IMR-90 (cell line): Measurements from ENCODE around the gene VPS39. TPM values are rescaled to one million over a fixed set of nuclear protein-coding genes. Genes with fewer than 3 reads are reported as not detected.

Source experiments
- ATAC-seq: fragments of 200-7000 bp; cut with Tn5 transposase; 2 replicates; pipeline ENCODE4 v1.9.1; 2020; ENCODE audit warnings: low read depth, mild to moderate bottlenecking, moderate library complexity
- BruUV-seq: library from RNA; stranded (reverse); fragments of 400-500 nt; replicated peaks from 2 replicates; lab custom pipeline; 2021; lab: Mats Ljungman, UMichigan
- CTCF ChIA-PET: fragments of 300-600 bp; formaldehyde crosslinking; extraction: SDS; loops from one replicate; lab custom pipeline; 2021; ENCODE audit warnings: antibody characterized with exemption; lab: Yijun Ruan, JAX
- POLR2A ChIA-PET: fragments of 300-600 bp; sonication (Branson Sonifier 250); formaldehyde crosslinking; loops from one replicate; lab custom pipeline; 2022; ENCODE audit warnings: antibody characterized with exemption; ENCODE audit not compliant: unreplicated experiment; lab: Charles Lee
- DNase-seq: peaks from one replicate; pipeline ENCODE4 v3.0.0; 2013
- H2AFZ ChIP-seq: replicated peaks from 2 replicates; pipeline ENCODE3; 2013; ENCODE audit warnings: low read length, mild to moderate bottlenecking; ENCODE audit not compliant: poor library complexity
- H2AK5ac ChIP-seq: 2 replicates; pipeline ENCODE4 v1.6.1; 2013; ENCODE audit warnings: low read depth, low read length, inconsistent platforms
- H2AK9ac ChIP-seq: replicated peaks from 2 replicates; pipeline ENCODE3; 2013; ENCODE audit warnings: mild to moderate bottlenecking, low read depth, low read length, moderate library complexity; ENCODE audit not compliant: poor library complexity
- H2BK120ac ChIP-seq: 2 replicates; pipeline ENCODE4 v1.6.1; 2013; ENCODE audit warnings: low read depth, low read length, inconsistent platforms
- H2BK15ac ChIP-seq: 3 replicates; pipeline ENCODE4 v1.6.1; 2013; ENCODE audit warnings: low read depth, low read length, inconsistent platforms
- H2BK20ac ChIP-seq: 2 replicates; pipeline ENCODE4 v1.6.1; 2013; ENCODE audit warnings: low read depth, mild to moderate bottlenecking, inconsistent platforms, low read length, moderate library complexity
- H2BK5ac ChIP-seq: 2 replicates; pipeline ENCODE4 v1.6.1; 2013; ENCODE audit warnings: mild to moderate bottlenecking, low read depth, low read length, inconsistent platforms; ENCODE audit not compliant: poor library complexity, severe bottlenecking
- H3K14ac ChIP-seq: replicated peaks from 2 replicates; pipeline ENCODE4 v1.6.1; 2013; ENCODE audit warnings: low read depth, low read length, inconsistent platforms
- H3K18ac ChIP-seq: 2 replicates; pipeline ENCODE4 v1.6.1; 2013; ENCODE audit warnings: low read depth, low read length, control low read depth
- H3K23ac ChIP-seq: 2 replicates; pipeline ENCODE4 v1.6.1; 2013; ENCODE audit warnings: low read depth, low read length, inconsistent platforms
- H3K27ac ChIP-seq: 2 replicates; pipeline ENCODE4 v1.5.1; 2013; ENCODE audit warnings: mild to moderate bottlenecking, control low read depth, low read length; ENCODE audit not compliant: insufficient read depth
- H3K27me3 ChIP-seq: 2 replicates; pipeline ENCODE4 v1.6.1; 2013; ENCODE audit warnings: low read length; ENCODE audit not compliant: control insufficient read depth, insufficient read depth
- H3K36me3 ChIP-seq: 2 replicates; pipeline ENCODE4 v1.6.1; 2013; ENCODE audit warnings: low read length, mixed read lengths; ENCODE audit not compliant: control insufficient read depth, insufficient read depth
- H3K4ac ChIP-seq: 2 replicates; pipeline ENCODE4 v1.6.1; 2013; ENCODE audit warnings: low read depth, low read length, inconsistent platforms
- H3K4me1 ChIP-seq: 2 replicates; pipeline ENCODE4 v1.6.1; 2013; ENCODE audit warnings: low read length, mixed read lengths; ENCODE audit not compliant: control insufficient read depth, insufficient read depth
- H3K4me2 ChIP-seq: 2 replicates; pipeline ENCODE4 v1.6.1; 2013; ENCODE audit warnings: low read depth, mild to moderate bottlenecking, control low read depth, low read length, moderate library complexity
- H3K4me3 ChIP-seq: 2 replicates; pipeline ENCODE4 v1.5.1; 2013; ENCODE audit warnings: low read depth, mild to moderate bottlenecking, control low read depth, low read length, moderate library complexity; ENCODE audit not compliant: insufficient read depth
- H3K56ac ChIP-seq: 2 replicates; pipeline ENCODE4 v1.6.1; 2013; ENCODE audit warnings: low read length, inconsistent platforms; ENCODE audit not compliant: insufficient read depth; ENCODE audit errors: extremely low read depth
- H3K79me1 ChIP-seq, 2 experiments: 2 replicates each; pipeline ENCODE4 v1.6.1; 2013; ENCODE audit warnings: low read length in 2 of 2, inconsistent platforms in 1 of 2, low read depth in 1 of 2
- H3K9ac ChIP-seq: 2 replicates; pipeline ENCODE4 v1.6.1; 2013; ENCODE audit warnings: low read depth, low read length, control low read depth
- H3K9me1 ChIP-seq: 2 replicates; pipeline ENCODE4 v1.6.1; 2013; ENCODE audit warnings: low read length, inconsistent platforms; ENCODE audit not compliant: insufficient read depth
- H3K9me3 ChIP-seq: 2 replicates; pipeline ENCODE4 v1.6.1; 2013; ENCODE audit warnings: low read length; ENCODE audit not compliant: control insufficient read depth, insufficient read depth
- H4K20me1 ChIP-seq: 2 replicates; pipeline ENCODE4 v1.6.1; 2013; ENCODE audit warnings: low read length, inconsistent platforms; ENCODE audit not compliant: insufficient read depth
- H4K5ac ChIP-seq: 2 replicates; pipeline ENCODE4 v1.6.1; 2013; ENCODE audit warnings: mild to moderate bottlenecking, low read depth, low read length, control low read depth
- H4K8ac ChIP-seq, 2 experiments: 2 replicates each; pipeline ENCODE4 v1.6.1; 2013; ENCODE audit warnings: low read depth in 2 of 2, low read length in 2 of 2, control low read depth in 1 of 2, inconsistent platforms in 1 of 2
- H4K91ac ChIP-seq: 2 replicates; pipeline ENCODE4 v1.6.1; 2013; ENCODE audit warnings: low read depth, low read length, inconsistent platforms; ENCODE audit not compliant: insufficient read depth
- BHLHE40 ChIP-seq: fragments of 150-350 bp; IDR thresholded peaks from 2 replicates; pipeline ENCODE4 v1.6.1; 2016; ENCODE audit warnings: mild to moderate bottlenecking, low read depth, low read length
- CEBPB ChIP-seq: IDR thresholded peaks from 2 replicates; pipeline ENCODE4 v1.6.1; 2012; ENCODE audit warnings: low read depth, low read length, improper control_type of control experiment
- CTCF ChIP-seq: conservative IDR thresholded peaks from 2 replicates; pipeline ENCODE4 v1.5.1; 2012; ENCODE audit warnings: mild to moderate bottlenecking, low read depth, low read length, improper control_type of control experiment
- WGBS, 2 experiments: methylation state at CpG; one replicate each; pipeline versions ENCODE4 v1.1.5 to v1.1.7; 2013; ENCODE audit warnings: missing lambda C conversion rate in 2 of 2; ENCODE audit not compliant: insufficient read length in 1 of 2; ENCODE audit errors: extremely low coverage in 2 of 2; 5-methylcytosine and 5-hydroxymethylcytosine counted together
- dilution Hi-C: fragments of 300-500 bp; cut with HindIII; formaldehyde crosslinking; loops from one replicate; pipeline ENCODE4 v1.14.3; 2018; ENCODE audit warnings: low sequenced_read_pairs; ENCODE audit not compliant: unreplicated experiment
- in situ Hi-C: fragments of 300-500 bp; cut with MboI; formaldehyde crosslinking; loops from 3 replicates; pipeline ENCODE4 v1.14.3; 2019; ENCODE audit warnings: low sequenced_read_pairs, inconsistent platforms, mixed read lengths
- intact Hi-C: fragments of 100-400 bp; cut with micrococcal nuclease; formaldehyde crosslinking; loops from 2 replicates; pipeline ENCODE4 v1.10.0; 2022
- polyA plus RNA-seq, 3 experiments: library from polyadenylated mRNA; depleted of rRNA; stranded (reverse); fragments of >200 nt; gene quantifications; 2 replicates each; pipeline ENCODE4 v1.2.3, GENCODE V29; 2012; ENCODE audit warnings: low replicate concordance in 1 of 3
- total RNA-seq: library from RNA; depleted of rRNA; stranded (reverse); fragments of >200 nt; gene quantifications from 2 replicates; pipeline ENCODE4 v1.2.3, GENCODE V29; 2012

The VPS39 gene
- total and polyA plus RNA-seq, 2 of the 4 experiments (the other 2 are of a cell fraction): 49.7 to 52.2 TPM

- WGBS, 2 experiments: no CpG with 5 or more reads among the region's 6 CpGs
- H3K4me3 ChIP-seq: no peak overlapping the region
- H2AFZ ChIP-seq: no peak overlapping the region
- CTCF ChIA-PET: no interaction called here
- ATAC-seq (no peak; the same call in 1 of the 2 replicates), DNase-seq (peak; percentile 25)
- H2BK5ac ChIP-seq: no peak overlapping the region
- no peak overlapping the region for H2BK15ac ChIP-seq
- no peak overlapping the region for H3K14ac ChIP-seq
- no peak overlapping the region for H4K91ac ChIP-seq
- no peak overlapping the region for H3K4ac ChIP-seq
- H4K5ac ChIP-seq: no peak overlapping the region
- POLR2A ChIA-PET: no interaction called here
- no peak overlapping the region for H3K9ac ChIP-seq
- H2BK20ac ChIP-seq: no peak overlapping the region
- peaks cover 0 to 6% of the 10 kb centered on the region in 2 experiments; a peak in 1 of 4 replicates for H3K79me1 ChIP-seq
- no peak overlapping the region for H3K23ac ChIP-seq
- BruUV-seq: no TSS peak
- no peaks in the 10 kb centered on the region for H3K27me3 ChIP-seq
- no peak overlapping the region for H2AK5ac ChIP-seq
- no peak overlapping the region for H3K56ac ChIP-seq
- no peak overlapping the region for H3K27ac ChIP-seq
- TF ChIP-seq BHLHE40: peak; percentile 19; the same call in 1 of the 2 replicates
- no peak for TF ChIP-seq CTCF
- TF ChIP-seq CEBPB: peak; percentile 58; the same call in 1 of the 2 replicates
- no peak overlapping the region for H2AK9ac ChIP-seq
- peaks cover 75% of the 10 kb centered on the region for H3K36me3 ChIP-seq
- H4K8ac ChIP-seq: no peak overlapping the region
- in situ Hi-C loops (no loop called here), intact Hi-C loops (no loop called here), dilution Hi-C loops (no loop called here)
- H3K9me1 ChIP-seq: 0 out of 2 replicates have a peak, but pooled peaks cover 7% of the 10 kb centered on the region
- H2BK120ac ChIP-seq: no peak overlapping the region
- no peaks in the 10 kb centered on the region; the same call in 1 of the 2 replicates for H4K20me1 ChIP-seq
- no peaks in the 10 kb centered on the region for H3K4me1 ChIP-seq
- H3K18ac ChIP-seq: no peak overlapping the region
- H3K4me2 ChIP-seq: no peak overlapping the region
- no peaks in the 10 kb centered on the region for H3K9me3 ChIP-seq
Measured at GRCh38 chr15:42165106-42165505, 43.0 kb downstream of the VPS39 start.
